Trophoblast cell (in vitro differentiated cells and primary cell): ENCODE results near the gene ACACA.

Experiments used
- DNase-seq, 2 donors: peaks; one replicate each; pipeline ENCODE4 v3.0.0-alpha.2; 2016
- H2AFZ ChIP-seq: 2 replicates; pipeline ENCODE4 v1.6.1; 2013; ENCODE audit warnings: low read length, moderate library complexity, mild to moderate bottlenecking; ENCODE audit not compliant: insufficient read depth, poor library complexity
- H2AK5ac ChIP-seq: 2 replicates; pipeline ENCODE4 v1.6.1; 2013; ENCODE audit warnings: mild to moderate bottlenecking, low read length
- H2BK120ac ChIP-seq: 2 replicates; pipeline ENCODE4 v1.6.1; 2013; ENCODE audit warnings: low read length, mild to moderate bottlenecking, moderate library complexity; ENCODE audit not compliant: insufficient read depth, poor library complexity
- H2BK12ac ChIP-seq: 2 replicates; pipeline ENCODE4 v1.6.1; 2013; ENCODE audit warnings: mild to moderate bottlenecking, low read length, moderate library complexity
- H2BK5ac ChIP-seq: 2 replicates; pipeline ENCODE4 v1.6.1; 2013; ENCODE audit warnings: low read length, low read depth, moderate library complexity, mild to moderate bottlenecking; ENCODE audit not compliant: poor library complexity
- H3K14ac ChIP-seq: 2 replicates; pipeline ENCODE4 v1.6.1; 2013; ENCODE audit warnings: mild to moderate bottlenecking, low read length
- H3K18ac ChIP-seq: 2 replicates; pipeline ENCODE4 v1.6.1; 2013; ENCODE audit warnings: mild to moderate bottlenecking, low read length
- H3K23ac ChIP-seq: 2 replicates; pipeline ENCODE4 v1.6.1; 2013; ENCODE audit warnings: low read length
- H3K27ac ChIP-seq: 2 replicates; pipeline ENCODE4 v1.5.1; 2013; ENCODE audit warnings: low read depth, mild to moderate bottlenecking, inconsistent platforms, low read length, moderate library complexity
- H3K27me3 ChIP-seq: 2 replicates; pipeline ENCODE4 v1.6.1; 2013; ENCODE audit warnings: inconsistent platforms, mild to moderate bottlenecking, low read length, moderate library complexity; ENCODE audit not compliant: insufficient read depth
- H3K36me3 ChIP-seq, 2 experiments: 1 replicate in 1 of 2; 2 replicates in 1 of 2; pipeline ENCODE4 v1.6.1; 2013; ENCODE audit warnings: low read length in 2 of 2, mild to moderate bottlenecking in 2 of 2, moderate library complexity in 1 of 2; ENCODE audit not compliant: insufficient read depth in 2 of 2, control insufficient read depth in 1 of 2
- H3K4ac ChIP-seq: 2 replicates; pipeline ENCODE4 v1.6.1; 2013; ENCODE audit warnings: low read depth, mild to moderate bottlenecking, low read length, moderate library complexity
- H3K4me1 ChIP-seq, 2 experiments: 1 replicate in 1 of 2; 2 replicates in 1 of 2; pipeline ENCODE4 v1.6.1; 2013; ENCODE audit warnings: low read length in 2 of 2, mild to moderate bottlenecking in 2 of 2, moderate library complexity in 1 of 2; ENCODE audit not compliant: insufficient read depth in 2 of 2, control insufficient read depth in 1 of 2
- H3K4me2 ChIP-seq: 2 replicates; pipeline ENCODE4 v1.6.1; 2013; ENCODE audit warnings: inconsistent platforms, mild to moderate bottlenecking, low read length, moderate library complexity
- H3K4me3 ChIP-seq: 2 replicates; pipeline ENCODE4 v1.5.1; 2013; ENCODE audit warnings: mild to moderate bottlenecking, low read depth, low read length, inconsistent platforms
- H3K79me1 ChIP-seq: one replicate; pipeline ENCODE4 v1.6.1; 2013; ENCODE audit warnings: low read length
- H3K79me2 ChIP-seq: 2 replicates; pipeline ENCODE4 v1.6.1; 2013; ENCODE audit warnings: low read length, mild to moderate bottlenecking; ENCODE audit not compliant: control insufficient read depth, insufficient read depth, poor library complexity
- H3K9ac ChIP-seq: 2 replicates; pipeline ENCODE4 v1.6.1; 2013; ENCODE audit warnings: mild to moderate bottlenecking, low read length
- H3K9me3 ChIP-seq: 2 replicates; pipeline ENCODE4 v1.6.1; 2013; ENCODE audit warnings: low read depth, mild to moderate bottlenecking, control low read depth, inconsistent platforms, low read length; ENCODE audit not compliant: insufficient read depth
- H4K12ac ChIP-seq: 2 replicates; pipeline ENCODE4 v1.6.1; 2013; ENCODE audit warnings: low read depth, mild to moderate bottlenecking, low read length, moderate library complexity
- H4K8ac ChIP-seq: 2 replicates; pipeline ENCODE4 v1.6.1; 2013; ENCODE audit warnings: low read depth, mild to moderate bottlenecking, low read length, moderate library complexity
- H4K91ac ChIP-seq: one replicate; pipeline ENCODE4 v1.6.1; 2013; ENCODE audit warnings: low read depth, mild to moderate bottlenecking, low read length, moderate library complexity
- WGBS: extraction: QIAGEN DNeasy Blood & Tissue Kit; methylation state at CpG from one replicate; pipeline ENCODE4 v1.1.7; 2013; ENCODE audit warnings: missing lambda C conversion rate; ENCODE audit not compliant: insufficient read length, insufficient coverage; ENCODE audit errors: extremely low coverage; 5-methylcytosine and 5-hydroxymethylcytosine counted together

Gene ACACA

DNA sequence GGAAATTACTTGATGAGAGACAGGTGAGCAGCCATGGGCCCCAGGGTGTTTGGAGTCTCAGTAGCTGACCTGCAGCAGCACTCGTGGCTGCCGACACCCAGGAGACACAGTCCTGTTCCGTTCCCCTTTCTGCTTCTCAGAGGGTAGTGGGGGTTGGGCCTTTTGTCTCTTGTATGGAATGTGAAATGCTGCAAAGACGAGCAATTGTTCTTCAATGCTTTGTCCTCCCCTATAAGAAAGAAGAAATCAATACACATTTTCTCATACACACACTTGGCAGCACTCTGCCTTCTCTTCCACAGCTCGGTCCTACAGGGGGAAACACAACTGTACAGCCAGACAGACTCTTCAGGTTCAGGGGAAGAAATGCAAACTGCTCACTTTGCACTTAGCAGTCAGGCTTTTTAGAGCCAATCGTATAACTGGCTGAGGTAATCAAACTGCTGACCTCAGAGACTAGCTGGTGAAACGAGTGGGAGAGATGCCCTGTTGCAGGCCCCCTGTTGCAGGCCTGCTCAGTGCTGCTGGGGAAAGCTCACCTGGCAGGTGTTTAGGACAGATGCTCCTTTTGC is 361.2 kb downstream of the ACACA start:
- H3K9ac ChIP-seq, result no peak overlapping the region
- H4K8ac ChIP-seq, result no peak overlapping the region
- H2BK12ac ChIP-seq, result no peak overlapping the region
- peaks cover 1 to 7% of the 10 kb centered on the region in 2 experiments for H3K4me1 ChIP-seq
- no peaks in the 10 kb centered on the region for H3K9me3 ChIP-seq
- H3K27me3 ChIP-seq, result no peaks in the 10 kb centered on the region
- DNase-seq, result no peak
- no peak overlapping the region for H3K14ac ChIP-seq
- peaks cover 5 to 7% of the 10 kb centered on the region in 2 experiments for H3K36me3 ChIP-seq
- no peak overlapping the region for H3K23ac ChIP-seq
- no peak overlapping the region for H3K4me3 ChIP-seq
- H3K79me2 ChIP-seq, result no peaks in the 10 kb centered on the region
- H3K4me2 ChIP-seq, result no peak overlapping the region
- H2BK120ac ChIP-seq, result no peak overlapping the region
- no peak overlapping the region for H3K27ac ChIP-seq
- no peak overlapping the region for H2AFZ ChIP-seq
- no peak overlapping the region for H2AK5ac ChIP-seq
- no peak overlapping the region for H2BK5ac ChIP-seq
- H3K18ac ChIP-seq, result no peak overlapping the region
- H4K91ac ChIP-seq, result no peak overlapping the region
- no CpG with 5 or more reads among the region's 7 CpGs for WGBS
- no peak overlapping the region for H4K12ac ChIP-seq
- no peaks in the 10 kb centered on the region for H3K79me1 ChIP-seq
- no peak overlapping the region for H3K4ac ChIP-seq

DNA sequence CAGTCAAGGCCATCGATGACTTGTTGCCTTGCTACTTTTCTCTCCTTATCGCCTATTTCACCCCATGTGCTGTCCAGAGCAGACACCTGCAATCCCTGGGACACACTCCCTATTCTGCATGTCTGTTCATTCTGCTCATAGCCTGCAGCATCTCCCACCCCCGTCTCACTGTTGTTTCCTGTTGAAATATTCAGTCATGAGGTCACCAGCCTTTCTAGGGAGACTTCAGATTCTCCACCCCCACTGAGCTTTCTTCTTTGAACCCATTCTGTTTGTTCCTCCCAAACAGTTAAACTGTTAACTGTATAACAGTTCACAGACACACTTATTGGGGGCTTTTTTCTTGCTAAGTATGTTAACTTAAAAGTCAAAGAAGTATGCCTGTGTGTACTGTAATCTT is 363.4 kb downstream of the ACACA start:
- H3K9me3 ChIP-seq, result no peaks in the 10 kb centered on the region
- no peak overlapping the region for H3K27ac ChIP-seq
- no peak overlapping the region for H4K12ac ChIP-seq
- H3K14ac ChIP-seq, result no peak overlapping the region
- H4K91ac ChIP-seq, result no peak overlapping the region
- DNase-seq, result no peak
- H3K9ac ChIP-seq, result no peak overlapping the region
- H2BK5ac ChIP-seq, result no peak overlapping the region
- H3K4me3 ChIP-seq, result no peak overlapping the region
- no peak overlapping the region for H2AK5ac ChIP-seq
- WGBS, result no CpG with 5 or more reads among the region's 3 CpGs
- no peaks in the 10 kb centered on the region for H3K27me3 ChIP-seq
- H3K23ac ChIP-seq, result no peak overlapping the region
- no peaks in the 10 kb centered on the region for H3K79me1 ChIP-seq
- peaks cover 0 to 5% of the 10 kb centered on the region in 2 experiments for H3K4me1 ChIP-seq
- peaks cover 2 to 3% of the 10 kb centered on the region in 2 experiments for H3K36me3 ChIP-seq
- H2BK120ac ChIP-seq, result no peak overlapping the region
- no peak overlapping the region for H2AFZ ChIP-seq
- H3K79me2 ChIP-seq, result no peaks in the 10 kb centered on the region
- H3K4me2 ChIP-seq, result no peak overlapping the region
- no peak overlapping the region for H4K8ac ChIP-seq
- H2BK12ac ChIP-seq, result no peak overlapping the region
- no peak overlapping the region for H3K4ac ChIP-seq
- H3K18ac ChIP-seq, result no peak overlapping the region

DNA sequence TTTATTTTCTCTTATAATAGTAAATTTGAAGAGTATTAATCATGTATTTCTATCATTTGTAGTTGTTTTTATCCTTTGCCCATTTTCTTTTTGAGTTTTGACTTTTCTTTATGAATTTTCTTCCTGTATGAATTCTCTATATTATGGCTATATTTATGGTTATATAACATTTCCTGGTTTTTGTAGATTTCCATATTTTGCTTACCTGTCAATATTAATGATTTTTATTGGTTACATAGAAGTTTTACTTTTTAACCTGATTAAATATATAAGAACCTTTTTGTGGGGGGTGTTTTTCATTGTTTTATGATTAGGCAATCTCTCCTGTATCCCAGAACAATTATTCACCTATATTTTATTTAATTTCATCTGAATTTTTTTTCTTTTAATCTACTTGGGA is 364.7 kb downstream of the ACACA start:
- no peak overlapping the region for H4K8ac ChIP-seq
- no peak overlapping the region for H4K12ac ChIP-seq
- no peak overlapping the region for H3K14ac ChIP-seq
- H3K79me1 ChIP-seq, result no peaks in the 10 kb centered on the region
- H3K9me3 ChIP-seq, result no peaks in the 10 kb centered on the region
- H3K4me3 ChIP-seq, result no peak overlapping the region
- peaks cover 0 to 5% of the 10 kb centered on the region in 2 experiments for H3K4me1 ChIP-seq
- no peak overlapping the region for H2BK120ac ChIP-seq
- H2BK5ac ChIP-seq, result no peak overlapping the region
- no peaks in the 10 kb centered on the region for H3K79me2 ChIP-seq
- no peak overlapping the region for H3K4ac ChIP-seq
- H2BK12ac ChIP-seq, result no peak overlapping the region
- no peak overlapping the region for H3K18ac ChIP-seq
- no peak overlapping the region for H2AK5ac ChIP-seq
- H3K23ac ChIP-seq, result no peak overlapping the region
- no peak overlapping the region for H4K91ac ChIP-seq
- peaks cover 2 to 3% of the 10 kb centered on the region in 2 experiments for H3K36me3 ChIP-seq
- H2AFZ ChIP-seq, result no peak overlapping the region
- H3K9ac ChIP-seq, result no peak overlapping the region
- DNase-seq, result no peak
- no peak overlapping the region for H3K27ac ChIP-seq
- no peak overlapping the region for H3K4me2 ChIP-seq
- no peaks in the 10 kb centered on the region for H3K27me3 ChIP-seq

DNA sequence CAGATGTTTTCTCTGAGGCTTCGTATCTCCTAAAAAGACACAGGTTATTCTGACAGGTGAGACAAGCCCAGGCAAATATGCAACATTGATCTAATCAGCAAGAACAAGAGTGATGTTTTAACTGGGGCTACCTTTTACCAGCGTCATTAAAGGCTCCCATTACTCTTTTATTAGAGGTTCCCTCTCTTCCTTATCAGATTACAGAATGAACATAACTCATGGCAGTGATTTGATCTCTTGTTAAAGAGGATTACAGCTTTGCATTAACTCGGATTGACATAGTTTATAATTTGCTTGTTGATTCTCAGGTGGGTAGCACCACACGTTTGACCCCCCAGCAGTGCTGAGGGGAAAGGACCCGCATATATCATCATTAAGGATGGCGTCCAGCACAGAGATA is 367.4 kb downstream of the ACACA start:
- Histone ChIP-seq H3K4me3 (no peak overlapping the region), H3K4ac (no peak overlapping the region), H3K27ac (no peak overlapping the region), H3K79me1 (no peaks in the 10 kb centered on the region), H2AK5ac (no peak overlapping the region), H3K4me1 (peaks cover 0 to 3% of the 10 kb centered on the region in 2 experiments), H2AFZ (no peak overlapping the region), H3K79me2 (no peaks in the 10 kb centered on the region), H3K14ac (no peak overlapping the region), H2BK5ac (no peak overlapping the region), H3K9me3 (no peaks in the 10 kb centered on the region), H3K27me3 (no peaks in the 10 kb centered on the region), H4K91ac (no peak overlapping the region), H4K8ac (no peak overlapping the region), H3K9ac (no peak overlapping the region), H3K23ac (no peak overlapping the region), H3K18ac (no peak overlapping the region), H2BK120ac (no peak overlapping the region), H4K12ac (no peak overlapping the region), H3K36me3 (peaks cover 2 to 3% of the 10 kb centered on the region in 2 experiments), H2BK12ac (no peak overlapping the region), H3K4me2 (no peak overlapping the region)
- WGBS, result no CpG with 5 or more reads among the region's 6 CpGs
- DNase-seq, result no peak
